PFSK-1 (cell line): ENCODE results near the gene DISP3. TPM values are rescaled to one million over a fixed set of nuclear protein-coding genes. Genes with fewer than 3 reads are reported as not detected.

Experiments
- FOXP2 ChIP-seq: optimal IDR thresholded peaks from 2 replicates; pipeline ENCODE3; 2011; ENCODE audit warnings: borderline replicate concordance, control low read depth, inconsistent platforms; ENCODE audit not compliant: insufficient read depth; ENCODE audit errors: extremely low read length, extremely low read depth
- POLR2AphosphoS5 ChIP-seq: IDR thresholded peaks from 2 replicates; pipeline ENCODE4 v1.6.1; 2012; ENCODE audit warnings: low read depth, mild to moderate bottlenecking, control low read depth, low read length, moderate library complexity
- REST ChIP-seq, 2 experiments: IDR thresholded peaks; 2 replicates each; pipeline versions ENCODE4 v1.6.1 to v1.8.0; 2011 to 2012; ENCODE audit warnings: low read depth in 2 of 2, low read length in 2 of 2, control low read depth in 1 of 2, inconsistent platforms in 1 of 2, mild to moderate bottlenecking in 1 of 2, moderate library complexity in 1 of 2; ENCODE audit not compliant: insufficient read depth in 1 of 2
- SIN3A ChIP-seq: IDR thresholded peaks from 2 replicates; pipeline ENCODE4 v1.6.1; 2012; ENCODE audit warnings: mild to moderate bottlenecking, low read length, moderate library complexity, borderline replicate concordance; ENCODE audit not compliant: insufficient read depth
- TAF1 ChIP-seq: IDR thresholded peaks from 2 replicates; pipeline ENCODE4 v1.6.1; 2012; ENCODE audit warnings: low read length, control low read depth, borderline replicate concordance; ENCODE audit not compliant: insufficient read depth
- polyA plus RNA-seq: library from polyadenylated mRNA; unstranded; fragments of >200 nt; gene quantifications from one replicate; pipeline ENCODE4 v1.2.1, GENCODE V29; 2012; ENCODE audit warnings: low read depth, missing spikeins; ENCODE audit not compliant: insufficient read length

The DISP3 gene
- polyA plus RNA-seq = 5.3 TPM

GRCh38 chr1:11478571-11479374 is at the start of gene DISP3:
Gene DISP3, plus strand, starts transcription at chr1:11479155. Its CDS starts 21,838 bp downstream, at chr1:11500993.
- TF ChIP-seq SIN3A = no peak
- TF ChIP-seq FOXP2 = no peak
- peak; percentile 83 for TF ChIP-seq TAF1
- TF ChIP-seq POLR2AphosphoS5 = peak; percentile 88
- peak; percentile 66 to 70; a peak in 3 of 4 replicates for TF ChIP-seq REST (IDR thresholded peaks at IDR 0.05; ENCODE audit: insufficient read depth in 1 of 2, low read depth in 2 of 2, low read length in 2 of 2)

- TF ChIP-seq TAF1 = no peak
- TF ChIP-seq POLR2AphosphoS5 = no peak
- TF ChIP-seq FOXP2 = no peak
- no peak for TF ChIP-seq SIN3A
- no peak for TF ChIP-seq REST (IDR thresholded peaks at IDR 0.05; ENCODE audit: insufficient read depth in 1 of 2, low read depth in 2 of 2, low read length in 2 of 2)
These were observed 49.7 kb upstream of the DISP3 start for GRCh38 chr1:11429226-11429625.

GRCh38 chr1:11429935-11430334 is 49.0 kb upstream of the DISP3 start:
- TF ChIP-seq REST (IDR thresholded peaks at IDR 0.05; ENCODE audit: insufficient read depth in 1 of 2, low read depth in 2 of 2, low read length in 2 of 2) = no peak
- TF ChIP-seq FOXP2 = no peak
- no peak for TF ChIP-seq TAF1
- TF ChIP-seq POLR2AphosphoS5 = no peak
- TF ChIP-seq SIN3A = no peak

- no peak for TF ChIP-seq REST (IDR thresholded peaks at IDR 0.05; ENCODE audit: insufficient read depth in 1 of 2, low read depth in 2 of 2, low read length in 2 of 2)
- TF ChIP-seq POLR2AphosphoS5 = no peak
- no peak for TF ChIP-seq TAF1
- TF ChIP-seq SIN3A = no peak
- no peak for TF ChIP-seq FOXP2
These were observed 46.9 kb upstream of the DISP3 start for GRCh38 chr1:11431941-11432507.

GRCh38 chr1:11432526-11432925 is 46.4 kb upstream of the DISP3 start:
- TF ChIP-seq REST (IDR thresholded peaks at IDR 0.05; ENCODE audit: insufficient read depth in 1 of 2, low read depth in 2 of 2, low read length in 2 of 2) = no peak
- TF ChIP-seq TAF1 = no peak
- no peak for TF ChIP-seq FOXP2
- no peak for TF ChIP-seq POLR2AphosphoS5
- TF ChIP-seq SIN3A = no peak
